T-helper 1 cell treated with Interleukin-12 subunit alpha and Interleukin-12 subunit beta and Interleukin-4 antibody, amounts not matched to agents 30 μg/mL and 1 μg/mL, for 36 hours (primary cell): ENCODE data around the gene TARS3.
"Not testable (repeated sequence)": the region's sequence is repeated elsewhere in the genome, so short reads cannot be mapped to it uniquely, and the experiment has no call there.

Experiments used
- H3K27ac Mint-ChIP-seq: one replicate; pipeline ENCODE4 v1.8.0; 2021; ENCODE audit warnings: mild to moderate bottlenecking, mixed read lengths
- H3K27me3 Mint-ChIP-seq: one replicate; pipeline ENCODE4 v1.8.0; 2021; ENCODE audit warnings: low read depth, mixed read lengths
- H3K36me3 Mint-ChIP-seq: one replicate; pipeline ENCODE4 v1.8.0; 2021; ENCODE audit warnings: low read depth, mixed read lengths
- H3K4me1 Mint-ChIP-seq: one replicate; pipeline ENCODE4 v1.8.0; 2021; ENCODE audit warnings: low read depth, mixed read lengths
- H3K4me3 Mint-ChIP-seq: one replicate; pipeline ENCODE4 v1.8.0; 2021; ENCODE audit warnings: mild to moderate bottlenecking, moderate library complexity, mixed read lengths
- H3K9me3 Mint-ChIP-seq: one replicate; pipeline ENCODE4 v1.8.0; 2021; ENCODE audit warnings: mixed read lengths

TARS3 gene

GRCh38 chr15:101723874-101724674, at the start of gene TARS3:
TSS of gene TARS3 (minus strand) at chr15:101724473. CDS start at chr15:101724387, 86 bp downstream.
- Mint-ChIP-seq H3K4me3 (peak within 1 kb of the TSS; percentile 89), H3K4me1 (peaks cover 26% of the 10 kb centered on the region), H3K36me3 (peaks cover 32% of the 10 kb centered on the region), H3K9me3 (peaks cover 8% of the 10 kb centered on the region), H3K27me3 (peaks cover 4% of the 10 kb centered on the region), H3K27ac (peak within 1 kb of the TSS; percentile 89)

GRCh38 chr15:101773496-101774100, 49.3 kb upstream of the TARS3 start:
- H3K9me3 Mint-ChIP-seq = no peaks in the 10 kb centered on the region
- no peaks in the 10 kb centered on the region for H3K36me3 Mint-ChIP-seq
- H3K27me3 Mint-ChIP-seq = no peaks in the 10 kb centered on the region
- no peak overlapping the region for H3K27ac Mint-ChIP-seq
- no peak overlapping the region for H3K4me3 Mint-ChIP-seq
- no peaks in the 10 kb centered on the region for H3K4me1 Mint-ChIP-seq

GRCh38 chr15:101772921-101773320, 48.6 kb upstream of the TARS3 start:
- Mint-ChIP-seq H3K9me3 (no peaks in the 10 kb centered on the region), H3K27me3 (no peaks in the 10 kb centered on the region), H3K36me3 (no peaks in the 10 kb centered on the region), H3K4me1 (no peaks in the 10 kb centered on the region), H3K4me3 (no peak overlapping the region), H3K27ac (no peak overlapping the region)

- H3K27ac Mint-ChIP-seq, H3K36me3 Mint-ChIP-seq, H3K9me3 Mint-ChIP-seq, H3K4me1 Mint-ChIP-seq, H3K4me3 Mint-ChIP-seq, H3K27me3 Mint-ChIP-seq: not testable (repeated sequence)
Observed at GRCh38 chr15:101767083-101767640, 42.9 kb upstream of the TARS3 start.

- H3K4me1 Mint-ChIP-seq = no peaks in the 10 kb centered on the region
- no peaks in the 10 kb centered on the region for H3K27me3 Mint-ChIP-seq
- peaks cover 2% of the 10 kb centered on the region for H3K36me3 Mint-ChIP-seq
- no peak overlapping the region for H3K27ac Mint-ChIP-seq
- H3K9me3 Mint-ChIP-seq = no peaks in the 10 kb centered on the region
- H3K4me3 Mint-ChIP-seq = no peak overlapping the region
Observed at GRCh38 chr15:101765772-101766456, 41.6 kb upstream of the TARS3 start.

- not testable (repeated sequence) for H3K27ac Mint-ChIP-seq, H3K9me3 Mint-ChIP-seq, H3K36me3 Mint-ChIP-seq, H3K4me1 Mint-ChIP-seq, H3K4me3 Mint-ChIP-seq, H3K27me3 Mint-ChIP-seq
Observed at GRCh38 chr15:101765340-101765671, 41.0 kb upstream of the TARS3 start.

- not testable (repeated sequence) for H3K4me1 Mint-ChIP-seq, H3K27ac Mint-ChIP-seq, H3K9me3 Mint-ChIP-seq, H3K27me3 Mint-ChIP-seq, H3K36me3 Mint-ChIP-seq, H3K4me3 Mint-ChIP-seq
Observed at GRCh38 chr15:101764669-101765339, 40.5 kb upstream of the TARS3 start.

- H3K27me3 Mint-ChIP-seq, H3K36me3 Mint-ChIP-seq, H3K4me3 Mint-ChIP-seq, H3K27ac Mint-ChIP-seq, H3K4me1 Mint-ChIP-seq, H3K9me3 Mint-ChIP-seq: not testable (repeated sequence)
Observed at GRCh38 chr15:101746716-101747082, 22.4 kb upstream of the TARS3 start.

- H3K9me3 Mint-ChIP-seq, H3K27me3 Mint-ChIP-seq, H3K4me1 Mint-ChIP-seq, H3K36me3 Mint-ChIP-seq, H3K27ac Mint-ChIP-seq, H3K4me3 Mint-ChIP-seq: not testable (repeated sequence)
Observed at GRCh38 chr15:101734837-101735236, 10.6 kb upstream of the TARS3 start.

GRCh38 chr15:101733545-101733944, 9.3 kb upstream of the TARS3 start:
- H3K27me3 Mint-ChIP-seq = no peaks in the 10 kb centered on the region
- H3K36me3 Mint-ChIP-seq = no peaks in the 10 kb centered on the region
- H3K4me3 Mint-ChIP-seq = no peak overlapping the region
- H3K9me3 Mint-ChIP-seq = no peaks in the 10 kb centered on the region
- H3K4me1 Mint-ChIP-seq = no peaks in the 10 kb centered on the region
- no peak overlapping the region for H3K27ac Mint-ChIP-seq

GRCh38 chr15:101732772-101733171, 8.5 kb upstream of the TARS3 start:
- no peaks in the 10 kb centered on the region for H3K36me3 Mint-ChIP-seq
- H3K9me3 Mint-ChIP-seq = no peaks in the 10 kb centered on the region
- no peak overlapping the region for H3K27ac Mint-ChIP-seq
- no peaks in the 10 kb centered on the region for H3K4me1 Mint-ChIP-seq
- no peaks in the 10 kb centered on the region for H3K27me3 Mint-ChIP-seq
- H3K4me3 Mint-ChIP-seq = no peak overlapping the region

GRCh38 chr15:101731746-101732145, 7.5 kb upstream of the TARS3 start:
- Mint-ChIP-seq H3K4me3 (no peak overlapping the region), H3K36me3 (no peaks in the 10 kb centered on the region), H3K9me3 (no peaks in the 10 kb centered on the region), H3K27ac (no peak overlapping the region), H3K27me3 (no peaks in the 10 kb centered on the region), H3K4me1 (no peaks in the 10 kb centered on the region)

- H3K27ac Mint-ChIP-seq = no peak overlapping the region
- peaks cover 7% of the 10 kb centered on the region for H3K36me3 Mint-ChIP-seq
- no peak overlapping the region for H3K4me3 Mint-ChIP-seq
- H3K9me3 Mint-ChIP-seq = no peaks in the 10 kb centered on the region
- H3K27me3 Mint-ChIP-seq = peaks cover 4% of the 10 kb centered on the region
- H3K4me1 Mint-ChIP-seq = peaks cover 11% of the 10 kb centered on the region
Observed at GRCh38 chr15:101727186-101727585, 2.9 kb upstream of the TARS3 start.

GRCh38 chr15:101725073-101725472, 800 bp upstream of the TARS3 start:
- Mint-ChIP-seq H3K36me3 (peaks cover 23% of the 10 kb centered on the region), H3K9me3 (peaks cover 8% of the 10 kb centered on the region), H3K27ac (no peak overlapping the region), H3K4me1 (peaks cover 21% of the 10 kb centered on the region), H3K27me3 (peaks cover 4% of the 10 kb centered on the region), H3K4me3 (peak overlapping the region; percentile 37)

GRCh38 chr15:101724675-101725005, 367 bp upstream of the TARS3 start:
- peaks cover 26% of the 10 kb centered on the region for H3K36me3 Mint-ChIP-seq
- H3K4me3 Mint-ChIP-seq = peak overlapping the region; percentile 37
- no peak overlapping the region for H3K27ac Mint-ChIP-seq
- peaks cover 4% of the 10 kb centered on the region for H3K27me3 Mint-ChIP-seq
- peaks cover 21% of the 10 kb centered on the region for H3K4me1 Mint-ChIP-seq
- peaks cover 8% of the 10 kb centered on the region for H3K9me3 Mint-ChIP-seq
